Caco-2 (cell line): ENCODE results near the gene CIART. TPM values are rescaled to one million over a fixed set of nuclear protein-coding genes. Genes with fewer than 3 reads are reported as not detected.

Source experiments
- BruUV-seq: library from RNA; stranded (reverse); fragments of 400-500 nt; replicated peaks from 2 replicates; lab custom pipeline; 2021; lab: Mats Ljungman, UMichigan
- CTCF ChIA-PET: fragments of 300-600 bp; sonication (Branson Sonifier 250); formaldehyde crosslinking; loops from one replicate; lab custom pipeline; 2022; ENCODE audit warnings: antibody characterized with exemption; lab: Charles Lee
- POLR2A ChIA-PET: fragments of 300-600 bp; sonication (Branson Sonifier 250); formaldehyde crosslinking; loops from one replicate; lab custom pipeline; 2022; ENCODE audit warnings: antibody characterized with exemption; lab: Charles Lee
- DNase-seq, 2 experiments: peaks; one replicate each; pipeline versions ENCODE4 v3.0.0 to v3.0.0-alpha.2; 2020 to 2022
- H3K27me3 ChIP-seq: replicated peaks from 2 replicates; pipeline ENCODE4 v1.6.0; 2011; ENCODE audit warnings: low read length; ENCODE audit not compliant: control insufficient read depth, insufficient read depth
- H3K36me3 ChIP-seq: 2 replicates; pipeline ENCODE4 v1.5.1; 2011; ENCODE audit warnings: low read length; ENCODE audit not compliant: control insufficient read depth, insufficient read depth
- H3K4me1 ChIP-seq: fragments of 250-450 bp; sonication (Bioruptor Pico); 2 replicates; pipeline ENCODE4 v1.5.1; 2020; ENCODE audit warnings: mild to moderate bottlenecking
- H3K4me3 ChIP-seq: 2 replicates; pipeline ENCODE4 v1.5.1; 2011; ENCODE audit warnings: low read depth, mild to moderate bottlenecking, control low read depth, low read length
- H3K9me3 ChIP-seq: fragments of 250-450 bp; sonication (Bioruptor Pico); 2 replicates; pipeline ENCODE4 v1.5.1; 2020; ENCODE audit warnings: mild to moderate bottlenecking, moderate library complexity
- H3K27ac Mint-ChIP-seq: one replicate; pipeline ENCODE4 v1.8.0; 2022; ENCODE audit warnings: mixed read lengths; ENCODE audit not compliant: unreplicated experiment
- H3K27me3 Mint-ChIP-seq: one replicate; pipeline ENCODE4 v1.8.0; 2022; ENCODE audit warnings: mixed read lengths; ENCODE audit not compliant: insufficient read depth, unreplicated experiment
- H3K36me3 Mint-ChIP-seq: one replicate; pipeline ENCODE4 v1.8.0; 2022; ENCODE audit warnings: mild to moderate bottlenecking, mixed read lengths; ENCODE audit not compliant: insufficient read depth, unreplicated experiment
- H3K4me1 Mint-ChIP-seq: one replicate; pipeline ENCODE4 v1.8.0; 2022; ENCODE audit warnings: low read depth, mixed read lengths; ENCODE audit not compliant: unreplicated experiment
- H3K4me3 Mint-ChIP-seq: one replicate; pipeline ENCODE4 v1.8.0; 2022; ENCODE audit warnings: mild to moderate bottlenecking, moderate library complexity, mixed read lengths; ENCODE audit not compliant: unreplicated experiment
- H3K9me3 Mint-ChIP-seq: one replicate; pipeline ENCODE4 v1.8.0; 2022; ENCODE audit warnings: mixed read lengths; ENCODE audit not compliant: unreplicated experiment
- intact Hi-C: fragments of 100-400 bp; cut with micrococcal nuclease; formaldehyde crosslinking; loops from one replicate; pipeline ENCODE4 v1.10.0; 2022; ENCODE audit not compliant: unreplicated experiment
- total RNA-seq: library from RNA; stranded (reverse); gene quantifications from 2 replicates; pipeline ENCODE4 v1.2.3, GENCODE V29; 2022
- TF ChIP-seq, protein P1 (sequence below), 2 experiments: fragments of 200-600 bp in 1 of 2; IDR thresholded peaks; 1 replicate in 1 of 2; 2 replicates in 1 of 2; pipeline versions ENCODE4 v1.5.1 to v1.8.0; 2011 to 2022; ENCODE audit warnings: antibody characterized with exemption in 1 of 2, control low read depth in 1 of 2, inconsistent platforms in 1 of 2, low read depth in 1 of 2, low read length in 1 of 2, mild to moderate bottlenecking in 1 of 2, moderate library complexity in 1 of 2; ENCODE audit not compliant: insufficient read depth in 1 of 2, severe bottlenecking in 1 of 2, unreplicated experiment in 1 of 2

Gene CIART
- total RNA-seq, 1 experiment from 2014 or later, result 3.2 TPM

DNA sequence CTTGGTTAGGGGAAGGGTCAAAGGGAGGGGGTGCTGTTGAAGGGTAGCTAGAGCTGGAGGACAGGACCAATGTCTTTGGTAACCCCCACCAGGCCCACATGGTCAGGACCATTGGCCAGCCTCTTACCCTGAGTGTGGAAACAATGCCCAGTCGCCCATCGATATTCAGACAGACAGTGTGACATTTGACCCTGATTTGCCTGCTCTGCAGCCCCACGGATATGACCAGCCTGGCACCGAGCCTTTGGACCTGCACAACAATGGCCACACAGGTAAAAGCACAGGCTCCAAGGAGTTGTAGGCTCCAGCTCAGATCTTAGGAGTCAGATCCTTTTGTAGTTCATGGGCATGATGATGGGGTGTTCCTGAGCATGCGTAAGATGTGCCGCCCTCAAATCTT is 21.0 kb upstream of the CIART start:
- H3K36me3 ChIP-seq, result no peaks in the 10 kb centered on the region
- H3K4me3 ChIP-seq, result no peak overlapping the region
- H3K9me3 ChIP-seq, result no peaks in the 10 kb centered on the region
- Mint-ChIP-seq H3K4me1 (peaks cover 17% of the 10 kb centered on the region), H3K9me3 (no peaks in the 10 kb centered on the region), H3K27ac (no peak overlapping the region), H3K4me3 (peak overlapping the region; percentile 6), H3K36me3 (peaks cover 6% of the 10 kb centered on the region), H3K27me3 (peaks cover 2% of the 10 kb centered on the region)
- intact Hi-C loops, result no loop called here
- CTCF ChIA-PET, result no interaction called here
- H3K4me1 ChIP-seq, result peaks cover 20% of the 10 kb centered on the region
- H3K27me3 ChIP-seq, result no peaks in the 10 kb centered on the region
- TF ChIP-seq, protein P1, sequence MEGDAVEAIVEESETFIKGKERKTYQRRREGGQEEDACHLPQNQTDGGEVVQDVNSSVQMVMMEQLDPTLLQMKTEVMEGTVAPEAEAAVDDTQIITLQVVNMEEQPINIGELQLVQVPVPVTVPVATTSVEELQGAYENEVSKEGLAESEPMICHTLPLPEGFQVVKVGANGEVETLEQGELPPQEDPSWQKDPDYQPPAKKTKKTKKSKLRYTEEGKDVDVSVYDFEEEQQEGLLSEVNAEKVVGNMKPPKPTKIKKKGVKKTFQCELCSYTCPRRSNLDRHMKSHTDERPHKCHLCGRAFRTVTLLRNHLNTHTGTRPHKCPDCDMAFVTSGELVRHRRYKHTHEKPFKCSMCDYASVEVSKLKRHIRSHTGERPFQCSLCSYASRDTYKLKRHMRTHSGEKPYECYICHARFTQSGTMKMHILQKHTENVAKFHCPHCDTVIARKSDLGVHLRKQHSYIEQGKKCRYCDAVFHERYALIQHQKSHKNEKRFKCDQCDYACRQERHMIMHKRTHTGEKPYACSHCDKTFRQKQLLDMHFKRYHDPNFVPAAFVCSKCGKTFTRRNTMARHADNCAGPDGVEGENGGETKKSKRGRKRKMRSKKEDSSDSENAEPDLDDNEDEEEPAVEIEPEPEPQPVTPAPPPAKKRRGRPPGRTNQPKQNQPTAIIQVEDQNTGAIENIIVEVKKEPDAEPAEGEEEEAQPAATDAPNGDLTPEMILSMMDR (IDR thresholded peaks at IDR 0.05; ENCODE audit: insufficient read depth in 1 of 2, low read depth in 1 of 2, low read length in 1 of 2, severe bottlenecking in 1 of 2, unreplicated experiment in 1 of 2), result no peak
- no TSS peak for BruUV-seq
- POLR2A ChIA-PET, result no interaction called here
- DNase-seq, result no peak

DNA sequence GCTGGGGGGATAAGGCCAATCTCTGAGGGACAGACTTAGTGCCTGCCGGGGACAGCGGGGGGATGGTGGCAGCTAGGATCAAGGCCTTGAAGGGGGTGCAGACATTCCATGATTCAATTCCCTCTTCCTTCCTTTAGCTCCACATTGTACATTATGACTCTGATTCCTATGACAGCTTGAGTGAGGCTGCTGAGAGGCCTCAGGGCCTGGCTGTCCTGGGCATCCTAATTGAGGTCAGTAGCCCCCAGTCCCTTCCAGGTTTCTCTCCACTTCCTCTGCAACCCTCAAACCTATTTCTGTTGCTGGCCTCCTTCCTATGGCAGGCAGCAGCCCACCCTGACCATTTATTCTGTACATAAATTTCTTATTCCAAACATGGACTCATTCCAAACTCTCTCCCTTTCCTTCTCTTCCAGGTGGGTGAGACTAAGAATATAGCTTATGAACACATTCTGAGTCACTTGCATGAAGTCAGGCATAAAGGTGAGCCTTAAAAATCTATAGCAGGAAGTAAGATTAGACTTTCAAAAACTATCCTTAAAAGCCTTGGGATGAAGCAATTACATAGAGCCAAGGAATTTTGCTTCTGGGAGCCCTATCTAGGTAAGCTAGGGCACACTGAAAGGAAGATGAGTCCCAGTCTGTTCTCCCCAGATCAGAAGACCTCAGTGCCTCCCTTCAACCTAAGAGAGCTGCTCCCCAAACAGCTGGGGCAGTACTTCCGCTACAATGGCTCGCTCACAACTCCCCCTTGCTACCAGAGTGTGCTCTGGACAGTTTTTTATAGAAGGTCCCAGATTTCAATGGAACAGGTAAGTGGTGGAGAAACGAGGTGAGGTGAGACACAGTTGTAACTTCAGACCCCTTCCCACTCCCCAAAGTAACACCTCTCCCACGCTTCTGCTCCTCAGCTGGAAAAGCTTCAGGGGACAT is 19.7 kb upstream of the CIART start:
- Mint-ChIP-seq H3K27ac (no peak overlapping the region), H3K36me3 (no peaks in the 10 kb centered on the region), H3K27me3 (peaks cover 2% of the 10 kb centered on the region), H3K9me3 (no peaks in the 10 kb centered on the region), H3K4me1 (peaks cover 7% of the 10 kb centered on the region), H3K4me3 (no peak overlapping the region)
- no peaks in the 10 kb centered on the region; the same call in 1 of the 2 replicates for H3K36me3 ChIP-seq
- DNase-seq, result no peak
- no TSS peak for BruUV-seq
- TF ChIP-seq, protein P1 (IDR thresholded peaks at IDR 0.05; ENCODE audit: insufficient read depth in 1 of 2, low read depth in 1 of 2, low read length in 1 of 2, severe bottlenecking in 1 of 2, unreplicated experiment in 1 of 2), result no peak
- intact Hi-C loops, result no loop called here
- CTCF ChIA-PET, result no interaction called here
- H3K4me1 ChIP-seq, result peaks cover 7% of the 10 kb centered on the region; the same call in 1 of the 2 replicates
- no peaks in the 10 kb centered on the region for H3K9me3 ChIP-seq
- H3K27me3 ChIP-seq, result no peaks in the 10 kb centered on the region
- POLR2A ChIA-PET, result no interaction called here
- no peak overlapping the region for H3K4me3 ChIP-seq

DNA sequence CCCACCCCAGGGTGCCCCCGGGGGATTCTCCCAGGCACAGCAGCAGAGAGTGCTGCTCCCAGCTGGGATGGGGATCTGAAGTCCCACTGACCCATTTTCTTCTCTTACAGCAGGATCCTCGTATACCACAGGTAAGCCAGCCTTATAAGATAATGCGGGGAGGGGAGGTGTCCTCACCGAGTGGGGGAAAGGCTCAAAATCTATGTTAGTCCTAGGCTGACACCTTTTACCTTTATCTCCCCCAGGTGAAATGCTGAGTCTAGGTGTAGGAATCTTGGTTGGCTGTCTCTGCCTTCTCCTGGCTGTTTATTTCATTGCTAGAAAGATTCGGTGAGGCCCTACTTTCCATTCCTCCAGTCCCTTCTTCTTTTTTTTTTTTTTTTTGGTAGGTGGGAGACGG is 18.8 kb upstream of the CIART start:
- Histone ChIP-seq H3K27me3 (no peaks in the 10 kb centered on the region), H3K9me3 (no peaks in the 10 kb centered on the region), H3K4me1 (no peaks in the 10 kb centered on the region), H3K36me3 (no peaks in the 10 kb centered on the region; the same call in 1 of the 2 replicates), H3K4me3 (no peak overlapping the region)
- Mint-ChIP-seq H3K9me3 (no peaks in the 10 kb centered on the region), H3K27me3 (peaks cover 2% of the 10 kb centered on the region), H3K36me3 (no peaks in the 10 kb centered on the region), H3K4me1 (peaks cover 7% of the 10 kb centered on the region), H3K4me3 (no peak overlapping the region), H3K27ac (no peak overlapping the region)
- ChIA-PET POLR2A (no interaction called here), CTCF (no interaction called here)
- intact Hi-C loops, result no loop called here
- TF ChIP-seq, protein P1 (IDR thresholded peaks at IDR 0.05; ENCODE audit: insufficient read depth in 1 of 2, low read depth in 1 of 2, low read length in 1 of 2, severe bottlenecking in 1 of 2, unreplicated experiment in 1 of 2), result no peak
- no TSS peak for BruUV-seq
- no peak for DNase-seq
